ENCODE results near the gene MTARC1. TPM values are rescaled to one million over a fixed set of nuclear protein-coding genes. Genes with fewer than 3 reads are reported as not detected.

The MTARC1 gene
- total RNA-seq, 2 donors from 2014 or later = 53.1 to 75.4 TPM

DNA sequence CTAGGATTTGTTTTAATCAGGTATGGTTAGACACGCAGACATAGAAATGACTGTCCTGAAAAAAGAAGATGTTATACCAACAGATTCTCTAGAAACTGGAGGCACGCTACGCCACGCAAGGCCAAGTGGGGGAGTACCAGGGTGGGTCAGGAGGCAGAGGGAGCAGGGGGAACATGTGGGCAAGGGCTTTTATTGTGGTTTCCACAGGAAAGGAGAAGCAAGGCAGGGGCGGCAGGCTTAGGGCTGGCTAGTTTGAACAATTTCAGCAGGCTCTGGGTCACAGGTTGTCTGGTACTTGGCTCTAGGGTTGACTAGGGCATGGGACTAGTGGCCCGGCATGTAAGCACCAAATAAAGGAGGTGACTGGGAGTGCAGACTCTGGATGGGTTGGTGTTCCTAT is 31.4 kb upstream of the MTARC1 start:
- no peak overlapping the region for H3K9ac ChIP-seq (ENCODE audit: extremely low read depth, low read length, poor library complexity, severe bottlenecking)
- peaks cover 3% of the 10 kb centered on the region for H3K4me1 ChIP-seq (ENCODE audit: control insufficient read depth, insufficient read depth, low read length)
- no peaks in the 10 kb centered on the region for H3K36me3 ChIP-seq (ENCODE audit: control insufficient read depth, insufficient read depth, low read length)
- no peaks in the 10 kb centered on the region for H3K27me3 ChIP-seq (ENCODE audit: control insufficient read depth, insufficient read depth, low read length, poor library complexity, severe bottlenecking)
- no peaks in the 10 kb centered on the region for H3K9me3 Mint-ChIP-seq
- no peak overlapping the region for H3K4me3 Mint-ChIP-seq
- H3K4me3 ChIP-seq (ENCODE audit: low read length) = no peak overlapping the region
- peaks cover 11% of the 10 kb centered on the region for H3K4me1 Mint-ChIP-seq
- TF ChIP-seq, protein P1, sequence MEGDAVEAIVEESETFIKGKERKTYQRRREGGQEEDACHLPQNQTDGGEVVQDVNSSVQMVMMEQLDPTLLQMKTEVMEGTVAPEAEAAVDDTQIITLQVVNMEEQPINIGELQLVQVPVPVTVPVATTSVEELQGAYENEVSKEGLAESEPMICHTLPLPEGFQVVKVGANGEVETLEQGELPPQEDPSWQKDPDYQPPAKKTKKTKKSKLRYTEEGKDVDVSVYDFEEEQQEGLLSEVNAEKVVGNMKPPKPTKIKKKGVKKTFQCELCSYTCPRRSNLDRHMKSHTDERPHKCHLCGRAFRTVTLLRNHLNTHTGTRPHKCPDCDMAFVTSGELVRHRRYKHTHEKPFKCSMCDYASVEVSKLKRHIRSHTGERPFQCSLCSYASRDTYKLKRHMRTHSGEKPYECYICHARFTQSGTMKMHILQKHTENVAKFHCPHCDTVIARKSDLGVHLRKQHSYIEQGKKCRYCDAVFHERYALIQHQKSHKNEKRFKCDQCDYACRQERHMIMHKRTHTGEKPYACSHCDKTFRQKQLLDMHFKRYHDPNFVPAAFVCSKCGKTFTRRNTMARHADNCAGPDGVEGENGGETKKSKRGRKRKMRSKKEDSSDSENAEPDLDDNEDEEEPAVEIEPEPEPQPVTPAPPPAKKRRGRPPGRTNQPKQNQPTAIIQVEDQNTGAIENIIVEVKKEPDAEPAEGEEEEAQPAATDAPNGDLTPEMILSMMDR (conservative IDR thresholded peaks at IDR 0.05) = no peak
- peaks cover 29% of the 10 kb centered on the region for H3K36me3 Mint-ChIP-seq (ENCODE audit: low read depth)
- H3K27ac ChIP-seq (ENCODE audit: low read depth, low read length) = no peak overlapping the region
- peak; percentile 27 for DNase-seq
- 97 to 100% methylated on average over 2 to 6 of the region's 6 CpGs for WGBS, 2 experiments (ENCODE audit: insufficient coverage in 1 of 2, insufficient read length in 1 of 2)
- no peaks in the 10 kb centered on the region for H3K9me3 ChIP-seq (ENCODE audit: control insufficient read depth, low read length)
- H3K27ac Mint-ChIP-seq = no peak overlapping the region
- H3K27me3 Mint-ChIP-seq (ENCODE audit: insufficient read depth) = peaks cover 2% of the 10 kb centered on the region

DNA sequence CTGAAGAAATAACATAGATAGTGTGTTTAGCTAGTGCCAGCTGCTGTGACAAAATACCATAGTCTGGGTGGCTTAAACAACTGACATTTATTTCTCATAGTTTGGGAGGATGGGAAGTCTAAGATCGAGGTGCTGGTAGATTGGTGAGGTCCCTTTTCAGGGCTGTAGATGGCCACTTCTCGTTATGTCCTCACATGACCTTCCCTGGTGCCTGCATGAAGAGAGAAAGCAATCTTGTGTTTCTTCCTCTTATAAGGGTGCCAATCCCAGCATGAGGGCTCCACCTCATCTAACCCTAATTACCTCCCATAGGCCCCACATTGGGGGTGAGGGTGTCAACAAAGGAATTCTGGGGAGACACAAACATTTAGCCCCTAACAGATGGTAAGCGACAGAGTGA is 29.3 kb upstream of the MTARC1 start:
- Mint-ChIP-seq H3K27ac (no peak overlapping the region), H3K27me3 (ENCODE audit: insufficient read depth) (no peaks in the 10 kb centered on the region), H3K4me1 (no peaks in the 10 kb centered on the region), H3K9me3 (no peaks in the 10 kb centered on the region), H3K4me3 (no peak overlapping the region), H3K36me3 (ENCODE audit: low read depth) (peaks cover 34% of the 10 kb centered on the region)
- no peaks in the 10 kb centered on the region for H3K4me1 ChIP-seq (ENCODE audit: control insufficient read depth, insufficient read depth, low read length)
- H3K36me3 ChIP-seq (ENCODE audit: control insufficient read depth, insufficient read depth, low read length) = no peaks in the 10 kb centered on the region
- H3K4me3 ChIP-seq (ENCODE audit: low read length) = no peak overlapping the region
- H3K9me3 ChIP-seq (ENCODE audit: control insufficient read depth, low read length) = no peaks in the 10 kb centered on the region
- no peak for DNase-seq
- no peaks in the 10 kb centered on the region for H3K27me3 ChIP-seq (ENCODE audit: control insufficient read depth, insufficient read depth, low read length, poor library complexity, severe bottlenecking)
- H3K9ac ChIP-seq (ENCODE audit: extremely low read depth, low read length, poor library complexity, severe bottlenecking) = no peak overlapping the region
- 92 to 100% methylated on average over 1 to 3 of the region's 3 CpGs for WGBS, 2 experiments (ENCODE audit: insufficient coverage in 1 of 2, insufficient read length in 1 of 2)
- TF ChIP-seq, protein P1 (conservative IDR thresholded peaks at IDR 0.05) = no peak
- H3K27ac ChIP-seq (ENCODE audit: low read depth, low read length) = no peak overlapping the region

DNA sequence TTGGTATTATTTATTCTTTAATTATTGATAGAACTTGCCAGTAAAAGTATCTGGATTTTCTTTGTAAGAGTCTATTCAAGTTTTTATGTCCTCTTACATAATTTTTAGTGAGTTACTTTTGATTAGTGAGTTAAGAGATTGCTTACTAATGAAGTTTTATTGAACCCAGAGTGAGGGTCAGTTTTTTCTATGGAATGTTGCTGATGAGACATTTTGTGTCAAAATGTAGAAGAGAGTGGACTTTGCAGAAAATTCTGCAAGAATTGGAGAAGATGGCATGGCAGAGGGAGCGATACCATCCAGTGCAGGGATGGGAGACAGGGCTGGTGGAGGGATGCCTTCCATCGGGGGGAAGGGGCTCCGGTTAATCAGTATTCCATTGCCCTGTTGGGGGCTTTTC is 27.6 kb upstream of the MTARC1 start:
- Mint-ChIP-seq H3K4me3 (no peak overlapping the region), H3K36me3 (ENCODE audit: low read depth) (peaks cover 41% of the 10 kb centered on the region), H3K27ac (no peak overlapping the region), H3K4me1 (no peaks in the 10 kb centered on the region), H3K9me3 (no peaks in the 10 kb centered on the region), H3K27me3 (ENCODE audit: insufficient read depth) (no peaks in the 10 kb centered on the region)
- no peaks in the 10 kb centered on the region for H3K9me3 ChIP-seq (ENCODE audit: control insufficient read depth, low read length)
- H3K36me3 ChIP-seq (ENCODE audit: control insufficient read depth, insufficient read depth, low read length) = no peaks in the 10 kb centered on the region
- H3K27me3 ChIP-seq (ENCODE audit: control insufficient read depth, insufficient read depth, low read length, poor library complexity, severe bottlenecking) = no peaks in the 10 kb centered on the region
- H3K4me1 ChIP-seq (ENCODE audit: control insufficient read depth, insufficient read depth, low read length) = no peaks in the 10 kb centered on the region
- WGBS, 2 experiments (ENCODE audit: insufficient coverage in 1 of 2, insufficient read length in 1 of 2) = 92 to 93% methylated on average over 2 to 3 of the region's 3 CpGs
- no peak overlapping the region for H3K9ac ChIP-seq (ENCODE audit: extremely low read depth, low read length, poor library complexity, severe bottlenecking)
- DNase-seq = no peak
- no peak overlapping the region for H3K27ac ChIP-seq (ENCODE audit: low read depth, low read length)
- no peak overlapping the region for H3K4me3 ChIP-seq (ENCODE audit: low read length)
- TF ChIP-seq, protein P1 (conservative IDR thresholded peaks at IDR 0.05) = no peak
